Stimulated activated naive CD4-positive, alpha-beta T cell treated with Interleukin-2 at 50 U/mL for 16 hours (primary cell): ENCODE results near the gene HS3ST6.
"Not testable (repeated sequence)": the region's sequence is repeated elsewhere in the genome, so short reads cannot be mapped to it uniquely, and the experiment has no call there.

ENCODE experiments used
- DNase-seq: peaks from one replicate; lab custom pipeline; 2025; lab: John Stamatoyannopoulos, UW

Gene HS3ST6

DNA sequence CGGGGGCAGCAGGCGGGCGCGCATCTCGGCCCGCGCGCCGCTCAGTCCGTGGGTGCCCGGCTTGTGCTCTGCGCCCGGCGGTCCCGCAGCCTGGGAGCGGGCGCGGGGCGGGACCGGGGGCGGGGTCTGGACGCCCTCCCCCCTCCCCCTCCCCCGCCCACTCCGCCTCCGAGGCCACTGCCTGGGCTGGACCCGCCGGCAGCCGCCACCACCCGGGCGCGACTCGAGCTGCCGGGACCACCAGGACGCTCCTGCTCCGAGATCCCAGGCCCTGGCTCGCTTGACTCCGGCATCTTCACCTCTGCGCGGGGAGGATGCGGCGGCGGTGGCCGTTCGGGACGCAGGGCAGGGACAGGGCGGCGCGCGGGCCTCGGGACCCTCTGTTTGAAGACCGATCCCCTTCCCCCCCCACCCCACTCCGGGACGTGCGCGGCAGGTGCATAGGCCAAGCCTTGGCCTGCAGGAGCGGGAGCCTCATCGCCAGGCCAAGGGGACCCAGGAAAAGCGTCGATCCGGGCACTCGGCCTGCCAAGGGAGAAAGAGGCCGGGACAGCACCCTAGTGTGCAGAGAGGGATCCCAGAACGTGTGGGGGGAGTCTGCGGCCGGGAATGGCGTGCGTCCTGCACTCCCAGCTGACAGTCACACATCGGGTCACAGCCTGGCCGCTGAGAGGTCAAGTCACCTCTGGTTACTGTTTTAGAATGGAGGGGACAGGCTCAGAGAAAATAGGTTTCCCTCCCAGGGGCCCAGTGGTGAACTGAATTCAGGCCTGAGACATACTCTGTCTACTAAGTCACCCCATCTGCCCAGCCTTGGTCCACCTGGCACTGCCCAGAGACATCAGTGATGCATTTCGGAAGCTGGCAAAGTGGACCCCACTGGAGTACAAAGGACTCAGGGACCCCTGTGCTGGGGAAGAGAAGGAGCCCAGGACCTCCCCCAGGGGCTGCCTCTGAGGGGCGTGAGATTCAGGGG, at the start of gene HS3ST6:
Gene HS3ST6 (minus strand): TSS at position 65 of the 976 bp plus-strand sequence. CDS start 92 bp downstream, outside the sequence.
- no peak for DNase-seq

DNA sequence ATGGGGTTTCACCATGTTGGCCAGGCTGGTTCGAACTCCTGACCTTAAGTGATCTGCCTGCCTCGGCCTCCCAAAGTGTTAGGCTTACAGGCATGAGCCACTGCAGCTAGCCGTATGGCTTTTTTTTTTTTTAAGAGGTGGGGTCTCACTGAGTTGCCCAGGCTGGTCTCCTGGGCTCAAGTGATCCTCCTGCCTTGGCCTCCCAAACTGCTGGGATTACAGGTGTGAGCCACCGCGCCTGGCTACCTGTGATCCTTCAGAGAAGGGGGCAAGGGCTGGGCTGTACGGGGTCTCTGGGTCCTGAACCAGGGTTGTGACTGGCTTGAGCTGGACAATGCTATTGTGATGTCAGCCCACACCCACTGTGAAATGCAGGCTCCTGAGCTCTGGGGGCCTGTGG, 48.2 kb upstream of the HS3ST6 start, which contains the start of gene RNF151:
Gene RNF151 (plus strand): TSS at position 397 of the 400 bp plus-strand sequence. CDS start 26 bp downstream, outside the sequence.
- DNase-seq = no peak

DNA sequence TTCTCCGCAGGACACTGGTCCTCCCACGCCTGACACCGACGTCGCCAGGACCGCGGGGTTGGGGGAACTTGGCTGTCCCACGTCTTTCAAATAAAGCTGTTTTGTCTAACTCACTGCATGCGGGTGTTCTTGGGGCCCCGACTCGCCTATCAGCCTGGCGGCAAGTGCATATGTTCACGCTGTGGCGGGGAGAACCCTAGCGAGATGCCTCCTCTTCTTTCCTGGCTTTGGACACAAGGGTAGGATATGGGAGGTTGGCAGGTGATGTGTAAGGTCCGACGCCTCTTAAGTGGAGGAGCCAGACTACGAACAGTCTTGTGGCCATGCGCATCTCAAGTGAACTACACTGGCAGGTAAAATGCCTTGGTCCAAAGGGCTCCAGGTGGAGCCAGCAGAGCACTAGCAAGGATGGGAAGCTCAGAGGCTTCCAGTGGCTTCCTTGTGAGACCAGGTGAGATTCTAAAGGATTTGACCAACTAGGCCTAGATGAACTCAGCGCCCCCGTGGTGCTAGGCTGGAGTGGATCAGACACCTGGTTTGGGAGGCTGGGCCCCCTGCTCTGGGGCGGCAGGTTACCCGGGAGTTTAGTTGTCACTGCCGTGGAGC, 47.3 kb upstream of the HS3ST6 start:
- no peak for DNase-seq

DNA sequence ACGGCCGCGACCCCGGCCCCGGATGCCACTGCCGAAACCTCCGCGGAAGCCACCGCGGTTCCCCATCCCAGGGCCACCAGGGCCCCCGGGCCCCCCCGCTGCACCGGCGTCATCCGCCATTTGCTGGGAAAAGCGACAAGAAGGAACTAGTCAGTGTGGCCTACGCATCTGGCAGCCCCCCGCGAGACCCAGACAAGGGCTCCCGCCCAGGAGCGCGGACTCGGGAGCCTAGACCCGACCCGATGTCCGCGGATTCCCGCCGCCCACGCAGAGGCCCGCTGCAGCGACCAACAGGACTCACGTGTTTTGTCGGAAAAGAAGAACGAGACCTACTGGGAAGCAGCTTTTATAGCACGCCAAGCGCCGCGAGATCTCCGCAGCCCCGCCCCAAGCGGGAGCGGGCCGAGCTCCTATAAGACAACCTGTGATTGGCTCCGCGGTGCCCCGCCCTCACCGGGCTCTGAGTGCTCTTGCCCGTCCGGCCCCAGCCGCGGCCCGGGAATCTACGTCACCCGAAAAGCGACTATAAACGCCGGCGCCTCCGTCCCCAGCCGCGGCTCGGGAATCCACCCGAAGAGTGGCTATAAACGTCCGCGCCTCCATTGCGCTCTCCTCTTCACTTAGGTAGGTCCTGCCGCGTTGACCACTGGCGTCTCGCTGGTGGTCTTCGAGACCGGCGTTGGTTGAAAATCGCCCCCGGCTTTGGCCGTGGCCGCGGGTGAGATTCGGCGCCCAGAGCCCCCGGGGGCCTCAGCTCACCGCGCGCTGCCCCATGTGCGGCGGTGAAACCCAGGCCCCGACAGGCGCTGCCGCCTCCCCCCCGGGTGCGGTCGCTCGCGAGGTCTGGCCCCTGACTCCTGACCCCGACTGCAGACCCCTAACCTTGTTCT, 46.5 kb upstream of the HS3ST6 start, which contains the start of gene RPS2:
Gene RPS2 (minus strand): TSS at position 321 of the 890 bp plus-strand sequence. CDS start 201 bp downstream, at position 120.
- peak; percentile 99 for DNase-seq

DNA sequence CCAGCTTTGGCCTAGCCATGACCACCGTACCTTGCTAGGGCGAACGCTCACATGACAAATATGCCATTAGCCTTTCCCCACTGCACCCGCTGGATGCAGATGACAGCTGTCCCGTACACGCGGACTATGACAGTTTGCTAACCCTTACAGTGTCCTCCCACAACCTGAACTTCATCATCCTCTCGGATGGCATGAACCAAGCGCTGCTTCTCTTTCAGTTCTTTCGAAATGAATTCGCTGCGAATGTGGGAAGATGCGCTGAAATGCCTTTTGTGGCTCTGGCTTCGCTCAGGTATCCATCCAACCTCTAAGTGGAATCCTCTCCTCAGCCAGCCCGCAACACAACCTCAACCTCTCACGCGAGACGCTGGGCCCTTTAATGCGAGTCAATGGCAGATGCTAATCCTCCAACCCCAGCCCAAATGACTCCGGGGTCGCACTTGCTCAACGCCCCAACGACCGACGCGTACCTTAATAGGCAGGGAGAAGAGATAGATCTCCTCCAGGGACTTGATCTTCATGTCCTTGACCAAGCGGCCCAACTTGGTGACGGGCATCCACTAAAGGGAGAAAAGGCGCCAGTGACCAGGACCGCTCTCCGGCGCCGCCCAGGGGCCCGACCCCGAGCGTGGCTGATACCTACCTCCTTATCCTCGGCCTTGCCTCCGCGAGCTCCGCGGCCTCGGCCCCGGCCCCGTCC, 45.7 kb upstream of the HS3ST6 start:
- peak; percentile 40 for DNase-seq

DNA sequence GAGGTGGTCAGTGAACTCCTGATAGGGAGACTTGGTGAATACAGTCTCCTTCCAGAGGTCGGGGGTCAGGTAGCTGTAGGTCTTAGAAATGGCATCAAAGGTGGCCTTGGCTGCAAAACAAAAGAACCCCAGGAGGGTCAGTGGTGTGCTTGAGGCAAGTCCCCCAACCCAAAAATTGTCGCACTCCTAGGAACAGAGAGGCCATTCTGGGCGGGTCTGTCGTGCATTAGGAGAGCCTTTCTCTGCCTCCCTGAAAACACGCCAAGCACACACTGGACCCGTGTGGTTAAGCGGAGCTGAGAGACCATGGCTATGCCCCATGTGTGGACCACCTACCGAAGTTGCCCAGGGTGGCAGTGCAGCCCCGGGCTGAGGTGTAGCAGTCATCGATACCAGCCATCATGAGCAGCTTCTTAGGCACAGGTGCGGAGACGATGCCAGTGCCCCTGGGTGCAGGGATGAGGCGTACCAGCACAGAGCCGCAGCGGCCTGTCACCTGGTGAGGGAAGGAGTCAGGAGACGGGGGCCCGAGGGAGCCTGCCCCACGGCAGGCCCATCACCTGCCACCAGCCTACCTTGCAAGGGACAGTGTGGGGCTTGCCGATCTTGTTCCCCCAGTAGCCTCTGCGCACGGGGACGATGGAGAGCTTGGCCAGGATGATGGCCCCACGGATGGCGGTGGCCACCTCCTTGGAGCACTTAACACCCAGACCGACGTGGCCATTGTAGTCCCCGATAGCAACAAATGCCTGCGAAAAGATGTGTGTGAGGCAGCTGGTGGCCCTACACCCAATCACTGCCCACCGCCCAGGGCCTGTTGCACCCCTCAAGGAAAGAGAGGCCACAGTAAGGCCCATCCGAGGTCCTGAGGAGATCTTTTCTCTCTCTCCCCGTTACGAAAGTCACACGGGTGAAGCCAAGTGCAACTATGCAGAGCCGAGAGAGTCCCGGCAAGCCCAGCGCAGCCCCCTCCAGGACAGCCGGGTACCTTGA, 44.2 kb upstream of the HS3ST6 start:
- not testable (repeated sequence) for DNase-seq

DNA sequence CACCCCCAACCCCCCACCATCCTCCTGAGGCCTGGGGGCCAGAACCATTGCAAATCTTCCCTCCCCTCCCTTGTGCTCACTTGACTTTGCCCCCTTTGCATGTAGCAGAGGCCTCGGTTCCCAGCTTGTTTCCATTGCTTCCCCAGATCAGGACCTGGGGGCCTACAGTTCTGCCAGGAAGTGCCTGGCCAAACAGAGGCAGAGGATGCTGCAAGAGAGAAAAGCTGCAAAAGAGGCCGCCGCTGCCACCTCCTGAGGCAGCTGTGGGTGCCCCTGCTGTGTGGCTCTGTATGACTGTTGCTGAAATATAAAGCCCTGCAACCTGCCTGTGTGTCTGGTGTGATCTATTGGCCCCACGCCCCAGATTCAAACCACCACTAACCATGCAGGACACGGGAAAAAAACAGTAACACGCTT, 43.4 kb upstream of the HS3ST6 start:
- DNase-seq = peak; percentile 25

DNA sequence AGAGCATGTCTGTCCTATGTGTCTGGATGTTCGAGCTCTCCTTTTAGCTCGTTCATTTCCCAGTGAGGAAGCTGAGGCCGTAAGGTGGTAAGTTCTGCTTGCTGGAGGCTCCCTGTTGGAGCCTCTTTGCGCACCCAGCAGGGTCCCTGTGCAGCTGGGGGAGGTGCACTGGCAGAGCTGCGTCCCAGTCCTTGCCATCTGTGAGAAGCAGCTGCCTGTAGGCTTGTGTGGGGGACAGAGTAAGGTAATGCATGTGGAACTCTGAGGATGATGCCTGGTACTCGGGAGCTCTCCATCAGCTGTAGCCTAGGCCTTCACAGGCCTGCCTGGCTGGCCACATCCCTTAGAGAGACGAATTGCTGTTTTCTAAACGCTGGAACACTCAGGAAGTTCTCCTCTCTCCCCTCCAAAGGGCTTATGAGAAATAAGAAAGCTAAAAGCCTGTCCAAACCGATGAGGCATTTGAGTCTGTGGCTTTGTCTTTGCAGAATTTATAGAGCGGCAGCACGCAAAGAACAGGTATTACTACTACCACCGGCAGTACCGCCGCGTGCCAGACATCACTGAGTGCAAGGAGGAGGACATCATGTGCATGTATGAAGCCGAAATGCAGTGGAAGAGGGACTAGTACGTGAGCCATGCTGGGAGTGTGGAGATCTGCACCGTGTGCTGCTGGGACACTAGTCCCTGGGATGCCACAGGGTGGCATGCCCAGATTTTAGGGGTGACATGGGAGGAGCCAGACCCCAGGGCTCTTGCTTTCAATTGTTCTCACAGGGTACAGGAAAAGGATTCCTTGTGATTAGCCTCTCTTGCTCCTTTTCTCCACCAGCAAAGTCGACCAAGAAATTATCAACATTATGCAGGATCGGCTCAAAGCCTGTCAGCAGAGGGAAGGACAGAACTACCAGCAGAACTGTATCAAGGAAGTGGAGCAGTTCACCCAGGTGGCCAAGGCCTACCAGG, 42.7 kb upstream of the HS3ST6 start:
- DNase-seq = peak; percentile 40

DNA sequence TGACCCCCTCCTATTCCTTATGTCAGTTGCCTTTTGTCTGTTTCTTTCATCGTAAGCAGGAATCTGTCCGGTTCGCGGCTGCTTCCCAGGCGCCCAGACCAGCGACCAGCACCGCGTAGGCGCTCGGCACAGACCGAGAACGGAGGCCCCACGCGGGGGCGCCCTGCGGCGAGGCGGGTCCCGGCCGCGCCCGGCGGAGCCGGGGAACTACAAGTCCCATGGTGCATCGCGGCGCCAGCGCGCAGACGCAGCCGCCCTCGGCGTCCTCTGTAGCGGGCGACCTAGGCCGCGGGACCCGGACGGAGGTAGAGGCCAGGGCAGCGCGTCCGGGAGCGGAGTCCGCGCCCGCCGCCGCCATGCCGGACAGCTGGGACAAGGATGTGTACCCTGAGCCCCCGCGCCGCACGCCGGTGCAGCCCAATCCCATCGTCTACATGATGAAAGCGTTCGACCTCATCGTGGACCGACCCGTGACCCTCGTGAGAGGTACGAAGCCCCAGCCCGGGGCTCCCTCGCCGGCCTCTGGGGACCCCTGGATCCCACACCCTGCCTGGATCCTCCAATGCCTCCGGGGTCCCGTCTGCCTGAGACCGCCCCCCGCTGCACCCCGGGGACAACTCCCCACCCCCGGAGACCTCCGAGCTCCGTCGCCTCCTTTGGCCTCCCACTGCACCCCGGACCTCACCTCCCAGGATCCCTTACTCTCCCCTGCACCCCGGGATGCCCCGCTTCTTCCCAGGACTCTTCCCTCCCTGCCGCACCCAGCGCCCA, 41.2 kb upstream of the HS3ST6 start, which contains the start of gene NDUFB10:
Gene NDUFB10 (plus strand): TSS at position 270 of the 771 bp plus-strand sequence. CDS start 87 bp downstream, at position 357.
- DNase-seq = peak; percentile 87

DNA sequence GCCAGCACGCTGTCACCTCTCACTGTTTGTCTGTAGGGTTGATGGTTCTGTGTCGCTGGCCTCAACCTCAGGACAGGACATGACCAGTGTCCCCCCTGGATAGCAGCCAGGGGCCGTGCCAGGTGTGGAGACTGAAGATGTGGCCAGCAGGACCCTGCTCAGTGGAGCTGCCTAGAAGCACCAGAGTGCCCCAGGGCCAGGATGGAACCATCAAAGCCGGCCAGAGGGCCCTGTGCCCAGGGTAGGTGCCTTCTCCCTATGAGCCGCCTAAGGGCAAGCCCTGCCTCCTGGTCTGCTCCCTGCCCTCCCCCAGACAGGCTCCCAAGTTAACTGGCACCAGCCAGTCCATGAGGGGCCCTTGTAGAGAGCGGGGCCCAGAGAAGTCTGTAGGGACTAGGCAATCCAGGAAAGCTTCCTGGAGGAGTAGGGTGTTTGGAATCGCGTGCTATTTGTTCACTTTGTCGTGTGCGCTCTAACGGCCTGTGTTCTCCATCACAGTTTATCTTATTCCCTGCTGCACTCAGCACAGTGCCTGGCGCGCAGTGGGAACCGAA, 40.6 kb upstream of the HS3ST6 start:
- DNase-seq = no peak

DNA sequence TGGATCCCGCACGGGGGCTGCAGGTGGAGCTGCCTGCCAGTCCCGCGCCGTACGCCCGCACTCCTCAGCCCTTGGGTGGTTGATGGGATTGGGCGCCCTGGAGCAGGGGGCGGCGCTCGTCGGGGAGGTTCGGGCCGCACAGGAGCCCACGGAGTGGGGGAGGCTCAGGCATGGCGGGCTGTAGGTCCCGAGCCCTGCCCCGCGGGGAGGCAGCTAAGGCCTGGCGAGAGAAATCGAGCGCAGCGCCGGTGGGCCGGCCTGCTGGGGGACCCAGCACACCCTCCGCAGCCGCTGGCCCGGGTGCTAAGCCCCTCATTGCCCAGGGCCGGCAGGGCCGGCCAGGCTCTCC, 39.9 kb upstream of the HS3ST6 start:
- DNase-seq = not testable (repeated sequence)

DNA sequence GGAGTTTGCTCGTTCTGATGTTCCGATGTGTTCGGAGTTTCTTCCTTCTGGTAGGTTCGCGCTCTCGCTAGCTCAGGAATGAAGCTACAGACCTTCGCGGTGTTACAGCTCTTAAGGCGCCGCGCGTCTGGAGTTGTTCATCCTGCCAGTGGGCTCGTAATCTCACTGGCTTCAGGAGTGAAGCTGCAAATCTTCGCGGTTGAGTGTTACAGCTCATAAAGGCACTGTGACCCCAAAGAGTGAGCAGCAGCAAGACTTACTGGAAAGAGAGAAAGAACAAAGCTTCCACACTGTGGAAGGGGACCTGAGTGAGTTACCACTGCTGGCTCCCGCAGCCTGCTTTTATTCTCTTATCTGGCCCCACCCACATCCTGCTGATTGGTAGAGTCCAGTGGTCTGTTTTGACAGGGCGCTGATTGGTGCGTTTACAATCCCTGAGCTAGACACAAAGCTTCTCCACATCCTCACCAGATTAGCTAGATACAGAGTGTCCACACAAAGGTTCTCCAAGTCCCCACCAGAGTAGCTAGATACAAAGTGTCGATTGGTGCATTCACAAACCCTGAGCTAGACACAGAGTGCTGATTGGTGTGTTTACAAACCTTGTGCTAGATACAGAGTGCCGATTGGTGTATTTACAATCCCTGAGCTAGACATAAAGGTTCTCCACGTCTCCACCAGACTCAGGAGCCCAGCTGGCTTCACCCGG, 39.4 kb upstream of the HS3ST6 start:
- DNase-seq = not testable (repeated sequence)

DNA sequence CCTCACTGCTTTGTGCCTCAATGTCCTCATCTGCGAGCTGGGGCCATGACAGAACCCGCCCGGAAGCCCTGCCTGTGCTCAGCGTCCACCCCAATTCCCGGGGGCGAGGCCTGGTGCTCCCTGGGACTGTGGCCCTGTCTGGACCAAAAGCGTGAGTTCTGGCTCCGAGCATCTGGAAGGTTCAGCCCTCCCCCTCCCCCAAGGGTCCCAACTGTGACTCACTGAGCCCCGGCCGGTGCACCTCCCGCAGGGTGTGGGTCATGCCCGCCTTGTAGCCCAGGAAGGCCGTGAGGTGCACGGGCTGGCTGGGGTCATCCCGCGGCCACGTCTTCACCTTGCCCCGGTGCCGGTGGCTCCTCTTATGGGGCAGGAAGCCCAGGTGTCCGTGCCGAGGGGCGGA, 35.5 kb upstream of the HS3ST6 start:
- no peak for DNase-seq

DNA sequence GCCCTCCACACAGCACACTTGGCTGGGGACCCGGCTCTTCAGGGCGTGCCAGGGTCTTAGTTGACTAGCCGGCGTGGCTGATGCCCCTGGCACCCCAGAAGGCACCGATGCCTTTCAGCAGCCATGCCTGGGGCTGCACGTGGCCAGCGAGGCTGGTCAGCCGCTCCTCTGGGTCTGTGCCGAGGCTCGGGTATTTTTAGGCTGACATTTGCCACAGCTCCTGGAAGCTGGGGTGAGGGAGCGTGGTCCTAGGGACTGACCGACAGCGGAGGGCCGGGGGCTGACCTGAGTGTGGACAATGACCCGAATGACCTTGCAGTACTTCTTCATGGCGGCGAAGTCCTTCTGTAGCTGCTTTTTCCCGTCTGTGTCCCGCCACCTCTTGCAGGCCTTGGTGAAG, 32.3 kb upstream of the HS3ST6 start:
- no peak for DNase-seq

DNA sequence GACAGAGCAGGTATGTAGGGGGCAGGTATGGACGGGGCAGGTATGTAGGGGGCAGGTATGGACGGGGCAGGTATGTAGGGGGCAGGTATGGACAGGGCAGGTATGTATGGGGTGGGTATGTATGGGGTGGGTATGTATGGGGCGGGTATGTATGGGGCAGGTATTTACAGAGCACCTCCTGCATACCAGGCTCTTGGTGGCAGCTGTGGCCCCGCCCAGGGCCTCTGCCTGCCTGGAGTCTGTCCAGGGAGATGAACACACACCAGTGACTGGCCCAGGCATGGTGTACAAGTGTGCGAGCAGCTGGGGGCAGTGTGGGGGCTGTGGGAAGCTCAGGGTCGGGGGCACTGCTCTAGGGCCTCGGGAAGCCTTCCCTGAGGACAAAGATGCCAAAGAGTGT, 31.8 kb upstream of the HS3ST6 start:
- no peak for DNase-seq

DNA sequence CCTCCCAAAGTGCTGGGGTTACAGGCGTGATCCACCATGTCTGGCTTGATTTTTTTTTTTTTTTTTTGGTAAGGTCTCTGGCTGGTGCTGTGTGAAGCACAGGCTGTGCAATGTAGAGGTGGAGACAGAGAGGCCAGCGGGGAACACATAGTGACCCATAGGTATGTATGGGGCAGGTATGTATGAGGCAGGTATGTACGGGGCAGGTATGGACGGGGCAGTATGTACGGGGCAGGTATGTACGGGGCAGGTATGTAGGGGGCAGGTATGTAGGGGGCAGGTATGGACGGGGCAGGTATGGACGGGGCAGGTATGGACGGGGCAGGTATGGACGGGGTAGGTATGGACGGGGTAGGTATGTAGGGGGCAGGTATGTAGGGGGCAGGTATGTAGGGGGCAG, 31.3 kb upstream of the HS3ST6 start:
- DNase-seq = no peak

DNA sequence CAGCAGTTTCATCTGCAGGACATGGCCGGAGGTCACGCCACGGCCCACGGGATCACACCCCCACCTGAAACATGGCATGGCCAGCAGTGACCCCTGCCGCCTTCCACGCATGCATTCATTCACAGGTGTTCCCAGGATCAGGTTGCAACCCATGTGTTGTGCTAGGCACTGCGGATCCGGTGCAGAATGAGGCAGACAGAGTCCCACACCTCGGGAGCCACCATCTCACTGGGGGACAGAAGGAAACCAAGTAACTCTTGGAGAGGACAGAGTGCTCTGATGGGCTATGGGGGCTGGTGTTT, 29.1 kb upstream of the HS3ST6 start:
- DNase-seq = no peak
